DMS153 treated with DMSO at 0.1 percent for 48 hours (cell line): Measurements from ENCODE around the gene MICA.
"Not testable (repeated sequence)": the region's sequence is repeated elsewhere in the genome, so short reads cannot be mapped to it uniquely, and the experiment has no call there.

Source experiments
- DNase-seq: peaks from one replicate; lab custom pipeline; 2025; ENCODE audit not compliant: unreplicated experiment; lab: John Stamatoyannopoulos, UW

Gene MICA

GRCh38 chr6:31453259-31453658, 49.9 kb downstream of the MICA start:
- no peak for DNase-seq

GRCh38 chr6:31459864-31460263, 56.5 kb downstream of the MICA start:
- DNase-seq = not testable (repeated sequence)

GRCh38 chr6:31460361-31461025, 57.1 kb downstream of the MICA start:
- DNase-seq = no peak

GRCh38 chr6:31462026-31462963, 58.9 kb downstream of the MICA start:
- DNase-seq = no peak

- peak; percentile 89 for DNase-seq
Measured at GRCh38 chr6:31462964-31463870, 59.8 kb downstream of the MICA start.

- no peak for DNase-seq
Measured at GRCh38 chr6:31464252-31465184, 61.1 kb downstream of the MICA start.
